Osteoblast (primary cell): ENCODE data around the gene DNAJC11. TPM values are rescaled to one million over a fixed set of nuclear protein-coding genes. Genes with fewer than 3 reads are reported as not detected.

Source experiments
- DNase-seq: peaks from one replicate; pipeline ENCODE4 v3.0.0; 2011; ENCODE audit warnings: low spot score, mixed read lengths; ENCODE audit not compliant: insufficient read length; ENCODE audit errors: missing footprints
- H2AFZ ChIP-seq: 2 replicates; pipeline ENCODE4 v1.6.0; 2011; ENCODE audit warnings: mild to moderate bottlenecking, low read length
- H3K27ac ChIP-seq: 2 replicates; pipeline ENCODE4 v1.5.1; 2011; ENCODE audit warnings: mild to moderate bottlenecking, low read depth, low read length, moderate library complexity
- H3K27me3 ChIP-seq: 2 replicates; pipeline ENCODE4 v1.6.0; 2012; ENCODE audit warnings: mild to moderate bottlenecking, control low read depth, inconsistent platforms, low read length, moderate library complexity; ENCODE audit not compliant: insufficient read depth
- H3K36me3 ChIP-seq: 2 replicates; pipeline ENCODE4 v1.5.1; 2011; ENCODE audit warnings: mild to moderate bottlenecking, low read length, control low read depth, moderate library complexity; ENCODE audit not compliant: insufficient read depth
- H3K4me1 ChIP-seq: 2 replicates; pipeline ENCODE4 v1.5.1; 2011; ENCODE audit warnings: mild to moderate bottlenecking, low read length, control low read depth, moderate library complexity; ENCODE audit not compliant: insufficient read depth
- H3K4me2 ChIP-seq: 2 replicates; pipeline ENCODE4 v1.6.0; 2011; ENCODE audit warnings: mild to moderate bottlenecking, low read length; ENCODE audit not compliant: insufficient read depth
- H3K4me3 ChIP-seq: fragments of 200-600 bp; sonication (generic); 3 replicates; pipeline ENCODE4 v1.5.1; 2012; ENCODE audit warnings: mild to moderate bottlenecking, low read length, inconsistent platforms; ENCODE audit not compliant: insufficient read depth
- H3K79me2 ChIP-seq: 2 replicates; pipeline ENCODE4 v1.6.0; 2012; ENCODE audit warnings: mild to moderate bottlenecking, low read length, control low read depth, inconsistent platforms; ENCODE audit not compliant: insufficient read depth
- H3K9me3 ChIP-seq: 2 replicates; pipeline ENCODE4 v1.5.1; 2011; ENCODE audit warnings: low read depth, low read length, control low read depth
- H4K20me1 ChIP-seq: 2 replicates; pipeline ENCODE4 v1.6.0; 2012; ENCODE audit warnings: mild to moderate bottlenecking, low read length, control low read depth; ENCODE audit not compliant: insufficient read depth
- CTCF ChIP-seq: IDR thresholded peaks from 2 replicates; pipeline ENCODE4 v1.5.1; 2011; ENCODE audit warnings: mild to moderate bottlenecking, low read depth, low read length, moderate library complexity; ENCODE audit errors: extremely low read depth
- total RNA-seq: library from RNA; depleted of rRNA; stranded (reverse); fragments of >200 nt; gene quantifications from 2 replicates; pipeline ENCODE4 v1.2.3, GENCODE V29; 2012

The DNAJC11 gene
- total RNA-seq, 1 donor: 26.8 TPM

- no peaks in the 10 kb centered on the region for H4K20me1 ChIP-seq
- no peak overlapping the region for H3K4me3 ChIP-seq
- no peaks in the 10 kb centered on the region for H3K36me3 ChIP-seq
- no peaks in the 10 kb centered on the region for H3K9me3 ChIP-seq
- no peak overlapping the region for H2AFZ ChIP-seq
- no peaks in the 10 kb centered on the region for H3K79me2 ChIP-seq
- no peak for DNase-seq
- H3K4me1 ChIP-seq: peaks cover 5% of the 10 kb centered on the region
- H3K27me3 ChIP-seq: peaks cover 5% of the 10 kb centered on the region
- no peak overlapping the region for H3K4me2 ChIP-seq
- no peak for TF ChIP-seq CTCF
- H3K27ac ChIP-seq: no peak overlapping the region
These were observed 30.3 kb upstream of the DNAJC11 start for GRCh38 chr1:6731905-6732304.

DNA sequence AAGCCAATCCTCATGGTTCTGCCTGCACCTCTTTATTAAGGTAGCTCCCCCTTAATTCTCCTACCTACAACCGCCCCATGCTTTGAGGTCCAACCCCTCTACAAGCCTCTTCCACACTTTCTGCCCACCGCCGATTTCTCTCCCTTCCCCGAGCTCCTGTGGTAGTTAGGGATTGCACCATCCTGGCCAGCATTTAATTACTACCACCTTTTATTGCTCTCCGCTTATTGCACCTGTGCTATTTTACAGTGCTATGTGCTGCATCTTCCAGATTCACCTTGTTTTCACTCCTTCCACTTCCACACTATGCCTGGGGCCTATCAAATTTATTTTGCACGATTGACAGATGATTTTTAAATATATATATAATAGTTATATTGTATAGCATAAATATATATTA lies 29.3 kb upstream of the DNAJC11 start:
- H3K4me1 ChIP-seq: peaks cover 5% of the 10 kb centered on the region
- peaks cover 5% of the 10 kb centered on the region for H3K27me3 ChIP-seq
- no peaks in the 10 kb centered on the region for H3K36me3 ChIP-seq
- no peak overlapping the region for H3K27ac ChIP-seq
- no peak for DNase-seq
- H3K9me3 ChIP-seq: no peaks in the 10 kb centered on the region
- no peaks in the 10 kb centered on the region for H4K20me1 ChIP-seq
- no peak overlapping the region for H2AFZ ChIP-seq
- no peak for TF ChIP-seq CTCF
- no peak overlapping the region for H3K4me3 ChIP-seq
- no peaks in the 10 kb centered on the region for H3K79me2 ChIP-seq
- H3K4me2 ChIP-seq: no peak overlapping the region

DNA sequence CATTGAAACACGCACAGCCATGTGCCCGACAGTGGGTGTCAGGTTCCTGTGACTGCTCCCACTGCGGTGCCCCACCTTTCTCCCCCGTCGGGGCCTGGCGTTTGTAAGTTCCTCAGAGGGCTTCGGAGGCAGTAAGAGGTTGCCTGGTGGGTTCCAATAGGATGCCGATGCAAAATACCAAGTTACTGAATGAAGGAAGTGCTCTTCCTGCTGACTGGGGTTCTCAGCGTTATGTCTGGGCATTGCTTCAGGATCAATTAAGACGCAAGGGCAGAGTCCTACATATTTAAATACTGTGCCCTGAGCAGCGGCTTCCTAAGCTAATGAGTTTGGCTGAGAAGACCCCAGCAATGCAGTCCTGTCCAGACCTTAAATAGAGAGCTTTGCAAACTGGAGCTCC lies 28.9 kb upstream of the DNAJC11 start:
- Histone ChIP-seq H3K4me3 (no peak overlapping the region), H3K36me3 (no peaks in the 10 kb centered on the region), H3K4me2 (no peak overlapping the region), H2AFZ (no peak overlapping the region), H3K79me2 (no peaks in the 10 kb centered on the region), H3K9me3 (no peaks in the 10 kb centered on the region), H3K4me1 (peaks cover under 1% of the 10 kb centered on the region), H3K27me3 (peaks cover 5% of the 10 kb centered on the region), H4K20me1 (no peaks in the 10 kb centered on the region), H3K27ac (no peak overlapping the region)
- TF ChIP-seq CTCF: no peak
- no peak for DNase-seq

DNA sequence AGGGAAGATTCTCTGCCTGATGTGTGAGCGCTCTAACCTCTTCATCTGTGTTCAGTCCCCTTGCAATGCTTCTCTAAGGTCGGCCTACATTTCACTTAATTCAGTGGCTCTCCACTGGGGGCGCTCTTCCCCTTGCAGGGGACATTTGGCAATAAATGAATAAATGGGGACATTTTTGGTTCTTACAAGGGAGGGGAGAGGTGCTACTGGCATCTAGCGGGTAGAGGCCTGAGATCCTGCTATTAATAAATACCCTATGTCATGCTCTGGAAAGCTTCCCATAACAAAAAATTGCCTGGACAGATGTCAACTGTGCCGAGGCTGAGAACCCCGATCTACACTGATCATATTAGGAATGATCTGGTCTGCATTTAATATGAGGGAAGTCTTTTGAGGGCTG lies 25.9 kb upstream of the DNAJC11 start:
- no peaks in the 10 kb centered on the region for H3K36me3 ChIP-seq
- no peak overlapping the region for H3K27ac ChIP-seq
- H3K4me3 ChIP-seq: no peak overlapping the region
- TF ChIP-seq CTCF: peak; percentile 95
- peak; percentile 80 for DNase-seq
- peaks cover 11% of the 10 kb centered on the region for H3K4me1 ChIP-seq
- peak overlapping the region; percentile 31 for H3K4me2 ChIP-seq
- H2AFZ ChIP-seq: no peak overlapping the region
- H4K20me1 ChIP-seq: no peaks in the 10 kb centered on the region
- H3K27me3 ChIP-seq: peaks cover 5% of the 10 kb centered on the region
- no peaks in the 10 kb centered on the region for H3K79me2 ChIP-seq
- H3K9me3 ChIP-seq: no peaks in the 10 kb centered on the region
